Vagina (tissue), 2 donors: ENCODE results near the gene TFCP2L1. TPM values are rescaled to one million over a fixed set of nuclear protein-coding genes. Genes with fewer than 3 reads are reported as not detected.

Experiments
- DNase-seq, 2 donors: peaks; one replicate each; pipeline ENCODE4 v3.0.0-alpha.2; 2017; ENCODE audit errors: extremely low spot score in 2 of 2
- H3K27ac ChIP-seq: fragments of 200-600 bp; sonication (generic); one replicate; pipeline ENCODE4 v1.5.1; 2019
- H3K27me3 ChIP-seq: fragments of 200-600 bp; sonication (generic); one replicate; pipeline ENCODE4 v1.5.1; 2019
- H3K36me3 ChIP-seq, 2 donors: fragments of 200-600 bp; sonication (generic); one replicate each; pipeline ENCODE4 v1.5.1; 2017 to 2019
- H3K4me1 ChIP-seq: fragments of 200-600 bp; sonication (generic); one replicate; pipeline ENCODE4 v1.5.1; 2019
- H3K4me3 ChIP-seq, 2 donors: fragments of 200-600 bp; sonication (generic); 1 replicate in 1 of 2; 2 replicates in 1 of 2; pipeline ENCODE4 v1.5.1; 2016 to 2019
- H3K9me3 ChIP-seq: fragments of 200-600 bp; sonication (generic); one replicate; pipeline ENCODE4 v1.5.1; 2019
- CTCF ChIP-seq, 3 experiments: fragments of 450-650 bp in 2 of 3; fragments of 200-600 bp in 1 of 3; sonication (generic) in 1 of 3; IDR thresholded peaks; one replicate each; pipeline ENCODE4 v1.5.1; 2017 to 2019; ENCODE audit warnings: antibody characterized with exemption in 3 of 3, mild to moderate bottlenecking in 2 of 3, moderate library complexity in 2 of 3
- POLR2A ChIP-seq, 2 donors: fragments of 450-650 bp; IDR thresholded peaks; one replicate each; pipeline ENCODE4 v1.6.1; 2017; ENCODE audit warnings: antibody characterized with exemption in 2 of 2, mild to moderate bottlenecking in 2 of 2, moderate library complexity in 2 of 2
- POLR2AphosphoS5 ChIP-seq, 2 donors: sonication (generic); formaldehyde crosslinking; IDR thresholded peaks; one replicate each; pipeline ENCODE4 v1.9.0; 2017; ENCODE audit warnings: antibody characterized with exemption in 2 of 2, mild to moderate bottlenecking in 2 of 2, low read depth in 1 of 2; ENCODE audit not compliant: insufficient read depth in 1 of 2
- intact Hi-C: fragments of 100-400 bp; cut with DNase I; formaldehyde crosslinking; loops from one replicate; pipeline ENCODE4 v1.15.1; 2023
- total RNA-seq: library from RNA; depleted of rRNA; stranded (reverse); fragments of >200 nt; gene quantifications from one replicate; pipeline ENCODE4 v1.2.3, GENCODE V29; 2016

Gene TFCP2L1
- total RNA-seq, 1 donor from 2014 or later, result 32.7 TPM

GRCh38 chr2:121200419-121201315 lies 84.3 kb downstream of the TFCP2L1 start:
- H3K36me3 ChIP-seq, result no peaks in the 10 kb centered on the region
- peaks cover 25% of the 10 kb centered on the region for H3K4me1 ChIP-seq
- intact Hi-C loops, result no loop called here
- no peak overlapping the region for H3K27ac ChIP-seq
- H3K9me3 ChIP-seq, result no peaks in the 10 kb centered on the region
- no peaks in the 10 kb centered on the region for H3K27me3 ChIP-seq
- H3K4me3 ChIP-seq, result no peak overlapping the region
- TF ChIP-seq CTCF (IDR thresholded peaks at IDR 0.05) (no peak), POLR2A (IDR thresholded peaks at IDR 0.05) (no peak), POLR2AphosphoS5 (IDR thresholded peaks at IDR 0.05; ENCODE audit: insufficient read depth in 1 of 2, low read depth in 1 of 2) (no peak)
- DNase-seq, result no peak

GRCh38 chr2:121200011-121200347 lies 85.0 kb downstream of the TFCP2L1 start:
- no peak for TF ChIP-seq POLR2A (IDR thresholded peaks at IDR 0.05)
- intact Hi-C loops, result no loop called here
- H3K9me3 ChIP-seq, result no peaks in the 10 kb centered on the region
- H3K4me1 ChIP-seq, result peaks cover 25% of the 10 kb centered on the region
- no peak overlapping the region for H3K4me3 ChIP-seq
- H3K27ac ChIP-seq, result no peak overlapping the region
- H3K36me3 ChIP-seq, result no peaks in the 10 kb centered on the region
- H3K27me3 ChIP-seq, result no peaks in the 10 kb centered on the region
- DNase-seq, result no peak

GRCh38 chr2:121199281-121200010 lies 85.6 kb downstream of the TFCP2L1 start:
- no peak for TF ChIP-seq CTCF (IDR thresholded peaks at IDR 0.05)
- intact Hi-C loops, result no loop called here
- Histone ChIP-seq H3K27ac (no peak overlapping the region), H3K4me1 (peaks cover 25% of the 10 kb centered on the region), H3K27me3 (no peaks in the 10 kb centered on the region), H3K36me3 (no peaks in the 10 kb centered on the region), H3K4me3 (no peak overlapping the region), H3K9me3 (no peaks in the 10 kb centered on the region)
- DNase-seq, result no peak

- Histone ChIP-seq H3K36me3 (no peaks in the 10 kb centered on the region), H3K4me3 (no peak overlapping the region), H3K4me1 (peaks cover 25% of the 10 kb centered on the region), H3K9me3 (no peaks in the 10 kb centered on the region), H3K27me3 (no peaks in the 10 kb centered on the region), H3K27ac (peak overlapping the region; percentile 74)
- TF ChIP-seq POLR2AphosphoS5 (IDR thresholded peaks at IDR 0.05; ENCODE audit: insufficient read depth in 1 of 2, low read depth in 1 of 2) (peak; percentile 56 to 63), POLR2A (IDR thresholded peaks at IDR 0.05) (no peak)
- no peak for DNase-seq
- intact Hi-C loops, result no loop called here
Measured at GRCh38 chr2:121197369-121198091, 87.5 kb downstream of the TFCP2L1 start.

GRCh38 chr2:121196849-121197155 lies 88.2 kb downstream of the TFCP2L1 start:
- DNase-seq, result no peak
- Histone ChIP-seq H3K4me1 (peaks cover 25% of the 10 kb centered on the region), H3K27ac (peak overlapping the region; percentile 61), H3K36me3 (no peaks in the 10 kb centered on the region), H3K27me3 (no peaks in the 10 kb centered on the region), H3K9me3 (no peaks in the 10 kb centered on the region), H3K4me3 (no peak overlapping the region)
- intact Hi-C loops, result no loop called here
- TF ChIP-seq POLR2AphosphoS5 (IDR thresholded peaks at IDR 0.05; ENCODE audit: insufficient read depth in 1 of 2, low read depth in 1 of 2), result no peak
- no peak for TF ChIP-seq POLR2A (IDR thresholded peaks at IDR 0.05)
- no peak for TF ChIP-seq CTCF (IDR thresholded peaks at IDR 0.05)
